ENCODE measurements around the gene ANKRD55. TPM values are rescaled to one million over a fixed set of nuclear protein-coding genes. Genes with fewer than 3 reads are reported as not detected.

The ANKRD55 gene
- total and polyA plus RNA-seq, 12 donors, result 0.01 to 0.72 TPM; not detected in 10

DNA sequence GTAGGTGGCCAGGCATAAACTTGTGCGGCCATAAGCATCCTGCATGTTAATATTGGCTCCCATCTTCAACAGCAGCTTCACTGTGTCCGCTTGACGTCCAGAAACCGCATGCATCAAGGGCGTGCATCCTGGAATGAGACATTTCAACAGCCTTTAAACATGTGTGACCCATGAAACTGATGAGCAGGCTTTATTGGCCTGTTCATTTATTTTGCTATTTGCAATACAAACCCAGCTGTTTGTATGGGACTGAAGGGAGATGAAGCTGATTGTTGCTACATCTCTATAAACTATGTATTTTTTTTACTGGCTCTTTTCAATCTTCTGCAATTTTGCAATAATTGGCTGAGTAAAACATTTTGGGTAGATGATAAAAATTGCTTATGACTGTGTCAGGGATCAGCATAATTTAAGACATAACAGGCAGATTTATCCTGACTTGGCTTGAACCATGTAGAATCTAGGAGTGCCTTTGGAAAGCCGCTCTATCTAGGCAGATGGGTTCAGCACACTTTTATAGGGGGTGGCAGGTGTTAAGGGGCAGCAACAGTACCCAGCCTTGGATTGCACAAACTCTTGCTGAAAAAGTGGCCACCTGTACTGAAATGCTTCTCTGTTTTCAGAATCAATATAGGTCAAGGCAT lies 56.9 kb downstream of the ANKRD55 start:
- intact Hi-C loops (cut with DNase I), result loop anchor here in 5 of 10 donors (5.0 to 10.0 kb wide), 4 partner anchors 99 to 184 kb away; partner anchors contain the start of gene IL6ST (in 3 of the 5)
- DNase-seq, result peak in 1 of 2 donors; percentile 41

DNA sequence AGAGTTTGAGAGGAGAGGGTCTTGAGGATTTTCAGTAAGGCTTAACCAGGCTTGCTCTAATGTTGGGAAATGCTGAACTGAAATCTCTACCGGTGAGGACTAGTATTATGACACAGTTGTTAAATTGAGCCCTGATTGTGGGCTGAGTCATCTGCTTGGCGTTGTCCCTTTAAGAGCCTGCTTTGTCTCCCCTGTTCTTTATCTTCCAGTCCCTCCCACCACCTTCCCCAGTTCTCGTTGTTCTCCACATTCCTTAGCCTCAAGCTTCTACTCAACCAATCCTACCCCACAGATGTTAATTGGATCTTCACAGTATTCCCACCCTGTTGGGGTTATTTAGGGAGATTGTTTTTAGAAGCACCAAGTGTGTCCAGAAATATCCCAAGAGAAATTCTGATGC lies 57.6 kb downstream of the ANKRD55 start:
- 13% methylated on average over 3 of the region's 3 CpGs for WGBS, 2 donors
- Histone ChIP-seq H3K27me3 (no peaks in the 10 kb centered on the region), H3K36me3 (no peaks in the 10 kb centered on the region), H3K4me3 (no peak overlapping the region), H3K27ac (peak overlapping the region in 8 of 10 donors; percentile 0 to 62 (median 25)), H3K4me1 (peaks cover 0 to 68% (median 41%) of the 10 kb centered on the region in 9 donors), H3K9me3 (no peaks in the 10 kb centered on the region)
- peak; percentile 65 to 86 (median 76) for ATAC-seq
- peak in 1 of 2 donors; percentile 46 for DNase-seq
- TF ChIP-seq, protein P1, sequence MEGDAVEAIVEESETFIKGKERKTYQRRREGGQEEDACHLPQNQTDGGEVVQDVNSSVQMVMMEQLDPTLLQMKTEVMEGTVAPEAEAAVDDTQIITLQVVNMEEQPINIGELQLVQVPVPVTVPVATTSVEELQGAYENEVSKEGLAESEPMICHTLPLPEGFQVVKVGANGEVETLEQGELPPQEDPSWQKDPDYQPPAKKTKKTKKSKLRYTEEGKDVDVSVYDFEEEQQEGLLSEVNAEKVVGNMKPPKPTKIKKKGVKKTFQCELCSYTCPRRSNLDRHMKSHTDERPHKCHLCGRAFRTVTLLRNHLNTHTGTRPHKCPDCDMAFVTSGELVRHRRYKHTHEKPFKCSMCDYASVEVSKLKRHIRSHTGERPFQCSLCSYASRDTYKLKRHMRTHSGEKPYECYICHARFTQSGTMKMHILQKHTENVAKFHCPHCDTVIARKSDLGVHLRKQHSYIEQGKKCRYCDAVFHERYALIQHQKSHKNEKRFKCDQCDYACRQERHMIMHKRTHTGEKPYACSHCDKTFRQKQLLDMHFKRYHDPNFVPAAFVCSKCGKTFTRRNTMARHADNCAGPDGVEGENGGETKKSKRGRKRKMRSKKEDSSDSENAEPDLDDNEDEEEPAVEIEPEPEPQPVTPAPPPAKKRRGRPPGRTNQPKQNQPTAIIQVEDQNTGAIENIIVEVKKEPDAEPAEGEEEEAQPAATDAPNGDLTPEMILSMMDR (IDR thresholded peaks at IDR 0.05), result no peak
- intact Hi-C loops (cut with DNase I), result loop anchor here in 5 of 10 donors (5.0 to 10.0 kb wide), 4 partner anchors 98 to 183 kb away; partner anchors contain the start of gene IL6ST (in 3 of the 5)

More for the DNA sequence above, 56.9 kb downstream of the ANKRD55 start:
- H3K4me1 ChIP-seq, result peaks cover 0 to 60% (median 38%) of the 10 kb centered on the region in 9 donors
- H3K27ac ChIP-seq, result peak overlapping the region in 9 of 10 donors; percentile 10 to 63 (median 48)
- H3K9me3 ChIP-seq, result no peaks in the 10 kb centered on the region
- H3K27me3 ChIP-seq, result no peaks in the 10 kb centered on the region
- TF ChIP-seq, protein P1 (IDR thresholded peaks at IDR 0.05), result no peak
- WGBS, 2 donors, result 68 to 83% methylated on average over 6 of the region's 6 CpGs
- ATAC-seq, result peak; percentile 72 to 85 (median 80)
- H3K36me3 ChIP-seq, result no peaks in the 10 kb centered on the region
- H3K4me3 ChIP-seq, result no peak overlapping the region

DNA sequence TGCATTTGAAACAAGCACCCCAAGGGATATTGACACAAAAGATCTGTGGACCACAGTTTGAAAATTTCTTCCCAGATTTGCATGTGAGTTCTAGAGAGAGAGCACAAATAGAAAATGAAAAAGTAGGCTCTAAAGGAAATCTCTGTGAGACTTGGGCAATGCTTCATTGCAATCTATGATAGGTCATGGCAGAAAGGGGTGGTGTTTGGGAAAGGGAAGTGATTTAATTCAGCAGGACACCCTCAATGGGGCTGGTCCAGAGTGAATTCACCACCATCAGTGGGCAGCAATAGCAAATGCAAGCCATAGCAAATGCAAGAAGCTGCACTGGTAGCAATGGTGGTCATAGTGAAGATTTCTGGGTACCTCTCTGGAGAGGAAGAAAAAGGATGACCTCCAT lies 58.1 kb downstream of the ANKRD55 start:
- ATAC-seq, result peak in 2 of 8 donors; percentile 3 to 49
- Histone ChIP-seq H3K4me1 (peaks cover 0 to 72% (median 46%) of the 10 kb centered on the region in 9 donors), H3K4me3 (no peak overlapping the region), H3K9me3 (no peaks in the 10 kb centered on the region), H3K27ac (peak overlapping the region in 5 of 10 donors; percentile 5 to 62 (median 45)), H3K36me3 (no peaks in the 10 kb centered on the region), H3K27me3 (no peaks in the 10 kb centered on the region)
- intact Hi-C loops (cut with DNase I), result loop anchor here in 5 of 10 donors (5.0 to 10.0 kb wide), 4 partner anchors 98 to 183 kb away; partner anchors contain the start of gene IL6ST (in 3 of the 5)
- DNase-seq, result no peak
- TF ChIP-seq, protein P1 (IDR thresholded peaks at IDR 0.05), result no peak

DNA sequence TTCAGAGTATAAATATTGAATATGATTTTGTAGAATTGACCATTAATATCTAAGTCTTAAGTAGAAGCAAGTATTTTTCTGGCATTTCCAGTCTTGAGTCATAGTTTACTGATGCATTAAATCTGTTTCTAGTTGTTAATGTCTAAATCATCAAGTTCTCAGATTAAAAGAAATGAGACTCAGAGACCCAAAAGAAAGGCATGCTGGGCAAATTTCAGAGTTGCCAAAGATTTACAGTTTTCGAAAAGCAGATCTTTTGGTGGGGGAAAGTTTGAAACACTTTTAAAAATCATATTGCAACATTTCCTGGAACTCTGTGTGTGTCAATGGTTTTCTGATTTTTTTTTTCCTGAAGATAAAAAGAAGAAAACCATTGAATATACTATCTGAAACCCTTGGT lies 60.9 kb downstream of the ANKRD55 start:
- H3K4me3 ChIP-seq, result no peak overlapping the region
- DNase-seq (no peak), ATAC-seq (no peak)
- H3K9me3 ChIP-seq, result no peaks in the 10 kb centered on the region
- intact Hi-C loops (cut with DNase I), result loop anchor here in 3 of 10 donors (10.0 kb wide), 2 partner anchors 97 to 177 kb away; partner anchors contain the start of gene IL6ST (in 2 of the 3)
- H3K27me3 ChIP-seq, result no peaks in the 10 kb centered on the region
- 42 to 53% methylated on average over 1 of the region's 1 CpG for WGBS, 2 donors
- peak overlapping the region in 5 of 10 donors; percentile 0 to 62 (median 28) for H3K27ac ChIP-seq
- TF ChIP-seq, protein P1 (IDR thresholded peaks at IDR 0.05), result no peak
- peaks cover 0 to 92% (median 56%) of the 10 kb centered on the region in 9 donors for H3K4me1 ChIP-seq
- no peaks in the 10 kb centered on the region for H3K36me3 ChIP-seq
